HCT116 (cell line): Measurements from ENCODE around the gene ANKRD62. TPM values are rescaled to one million over a fixed set of nuclear protein-coding genes. Genes with fewer than 3 reads are reported as not detected.
A peak's percentile ranks its signal among the peaks of the same experiment; 100 is the strongest.

ENCODE experiments used
- ATAC-seq: fragments of 200-7000 bp; cut with Tn5 transposase; 2 replicates; pipeline ENCODE4 v1.9.1; 2020; ENCODE audit warnings: mild to moderate bottlenecking, moderate library complexity
- BruUV-seq: library from RNA; stranded (reverse); fragments of 400-500 nt; replicated peaks from 2 replicates; lab custom pipeline; 2021; lab: Mats Ljungman, UMichigan
- CTCF ChIA-PET: fragments of 300-600 bp; sonication (Branson Sonifier 250); formaldehyde crosslinking; loops from one replicate; lab custom pipeline; 2021; ENCODE audit warnings: antibody characterized with exemption; lab: Charles Lee
- POLR2A ChIA-PET: fragments of 300-600, 350-600 bp; sonication (Branson Sonifier 250); formaldehyde crosslinking; loops from one replicate; lab custom pipeline; 2021; ENCODE audit warnings: antibody characterized with exemption; lab: Charles Lee
- RAD21 ChIA-PET, 2 experiments: fragments of 300-600 bp; sonication (Branson Sonifier 250); formaldehyde crosslinking; loops; one replicate each; lab custom pipeline; 2023; ENCODE audit warnings: low total read pairs in 2 of 2; ENCODE audit not compliant: uncharacterized antibody in 2 of 2, unreplicated experiment in 2 of 2, low non-redundant PET in 1 of 2; lab: Charles Lee
- DNase-seq: peaks from one replicate; pipeline ENCODE4 v3.0.0-alpha.2; 2010; ENCODE audit warnings: low read depth, low spot score
- H2AFZ ChIP-seq: fragments of 200-600 bp; shearing (Covaris generic), sonication (generic); 2 replicates; pipeline ENCODE4 v1.6.1; 2017; ENCODE audit warnings: low read depth, mixed run types, mixed read lengths, antibody characterized with exemption, low read length; ENCODE audit not compliant: poor library complexity, severe bottlenecking
- H3K27ac ChIP-seq: 2 replicates; pipeline ENCODE4 v1.5.1; 2012; ENCODE audit warnings: low read depth, low read length
- H3K27me3 ChIP-seq: fragments of 200-600 bp; sonication (generic); 2 replicates; pipeline ENCODE4 v1.6.1; 2016; ENCODE audit warnings: mixed run types, low read length, mixed read lengths; ENCODE audit not compliant: insufficient read depth
- H3K36me3 ChIP-seq, 2 experiments: fragments of 200-500 bp in 1 of 2; fragments of 200-600 bp in 1 of 2; sonication (Bioruptor generic) in 1 of 2; sonication (generic) in 1 of 2; 2 replicates each; pipeline versions ENCODE4 v1.5.1 to v1.6.1; 2014 to 2016; ENCODE audit warnings: low read length in 2 of 2, inconsistent platforms in 1 of 2, mixed read lengths in 1 of 2, mixed run types in 1 of 2; ENCODE audit not compliant: insufficient read depth in 2 of 2, control insufficient read depth in 1 of 2
- H3K4me1 ChIP-seq, 2 experiments: fragments of 200-600 bp in 1 of 2; sonication (generic) in 1 of 2; 2 replicates each; pipeline versions ENCODE4 v1.5.1 to v1.6.1; 2012 to 2017; ENCODE audit warnings: low read length in 2 of 2, inconsistent platforms in 1 of 2, mild to moderate bottlenecking in 1 of 2, mixed read lengths in 1 of 2, mixed run types in 1 of 2, moderate library complexity in 1 of 2; ENCODE audit not compliant: insufficient read depth in 2 of 2, control insufficient read depth in 1 of 2
- H3K4me2 ChIP-seq: fragments of 200-600 bp; sonication (generic); 2 replicates; pipeline ENCODE4 v1.6.1; 2017; ENCODE audit warnings: mixed run types, low read length, mixed read lengths
- H3K4me3 ChIP-seq, 2 experiments: fragments of 200-600 bp in 1 of 2; sonication (generic) in 1 of 2; replicated peaks in 1 of 2; 2 replicates each; pipeline ENCODE4 v1.5.1; 2011 to 2016; ENCODE audit warnings: low read length in 2 of 2, control low read depth in 1 of 2, low read depth in 1 of 2, mild to moderate bottlenecking in 1 of 2, mixed read lengths in 1 of 2, mixed run types in 1 of 2
- H3K79me2 ChIP-seq: fragments of 200-600 bp; sonication (generic); 2 replicates; pipeline ENCODE4 v1.6.1; 2017; ENCODE audit warnings: mild to moderate bottlenecking, mixed run types, low read length, moderate library complexity, mixed read lengths; ENCODE audit not compliant: insufficient read depth
- H3K9ac ChIP-seq: fragments of 200-600 bp; sonication (generic); 2 replicates; pipeline ENCODE4 v1.6.1; 2016; ENCODE audit warnings: low read length, mixed read lengths
- H3K9me2 ChIP-seq: fragments of 200-600 bp; sonication (generic), shearing (Covaris generic); 2 replicates; pipeline ENCODE4 v1.6.1; 2017; ENCODE audit warnings: mixed run types, mild to moderate bottlenecking, moderate library complexity; ENCODE audit not compliant: insufficient read depth
- H3K9me3 ChIP-seq, 2 experiments: fragments of 200-500 bp in 1 of 2; fragments of 200-600 bp in 1 of 2; sonication (Bioruptor generic) in 1 of 2; sonication (generic) in 1 of 2; 2 replicates each; pipeline ENCODE4 v1.6.1; 2014 to 2017; ENCODE audit warnings: low read length in 2 of 2, mixed read lengths in 2 of 2, inconsistent platforms in 1 of 2, low read depth in 1 of 2, mild to moderate bottlenecking in 1 of 2, mixed run types in 1 of 2, moderate library complexity in 1 of 2; ENCODE audit not compliant: control insufficient read depth in 1 of 2, insufficient read depth in 1 of 2
- H4K20me1 ChIP-seq: fragments of 200-600 bp; sonication (generic), shearing (Covaris generic); 2 replicates; pipeline ENCODE4 v1.6.1; 2017; ENCODE audit warnings: mixed run types, mild to moderate bottlenecking, moderate library complexity; ENCODE audit not compliant: insufficient read depth
- CEBPB ChIP-seq: IDR thresholded peaks from 2 replicates; pipeline ENCODE4 v1.6.1; 2012; ENCODE audit warnings: low read depth
- EZH2phosphoT487 ChIP-seq: fragments of 200-600 bp; IDR thresholded peaks from 2 replicates; pipeline ENCODE4 v1.6.1; 2018; ENCODE audit warnings: antibody characterized with exemption, borderline replicate concordance
- TCF7L2 ChIP-seq: IDR thresholded peaks from 2 replicates; pipeline ENCODE4 v1.7.0; 2011; ENCODE audit warnings: borderline replicate concordance, inconsistent platforms; ENCODE audit not compliant: insufficient read depth, insufficient read length; ENCODE audit errors: extremely low read depth
- ZFX ChIP-seq: fragments of 450-650 bp; IDR thresholded peaks from 2 replicates; pipeline ENCODE4 v1.6.1; 2017
- ZNF274 ChIP-seq: fragments of 200-500 bp; sonication (Bioruptor generic); IDR thresholded peaks from 2 replicates; pipeline ENCODE4 v1.6.1; 2014; ENCODE audit warnings: mild to moderate bottlenecking, low read depth, low read length, inconsistent platforms
- intact Hi-C: fragments of 100-400 bp; cut with micrococcal nuclease; formaldehyde crosslinking; loops from 2 replicates; pipeline ENCODE4 v1.10.0; 2022
- total RNA-seq: library from RNA; stranded (reverse); gene quantifications from one replicate; pipeline ENCODE4 v1.2.1, GENCODE V29; 2021; ENCODE audit not compliant: unreplicated experiment
- TF ChIP-seq, protein P1 (sequence below): IDR thresholded peaks from 2 replicates; pipeline ENCODE4 v1.6.1; 2012
- TF ChIP-seq, protein P2 (sequence below), 3 experiments: fragments of 200-600 bp in 1 of 3; sonication (generic) in 1 of 3; IDR thresholded peaks in 2 of 3; conservative IDR thresholded peaks in 1 of 3; 2 replicates each; pipeline ENCODE4 v1.5.1; 2012 to 2017; ENCODE audit warnings: low read depth in 2 of 3, low read length in 2 of 3, antibody characterized with exemption in 1 of 3, borderline replicate concordance in 1 of 3, control low read depth in 1 of 3, mild to moderate bottlenecking in 1 of 3, mixed read lengths in 1 of 3, mixed run types in 1 of 3, moderate library complexity in 1 of 3; ENCODE audit not compliant: insufficient read depth in 1 of 3

Gene ANKRD62
- total RNA-seq, 1 experiment from 2014 or later: 0.34 TPM

DNA sequence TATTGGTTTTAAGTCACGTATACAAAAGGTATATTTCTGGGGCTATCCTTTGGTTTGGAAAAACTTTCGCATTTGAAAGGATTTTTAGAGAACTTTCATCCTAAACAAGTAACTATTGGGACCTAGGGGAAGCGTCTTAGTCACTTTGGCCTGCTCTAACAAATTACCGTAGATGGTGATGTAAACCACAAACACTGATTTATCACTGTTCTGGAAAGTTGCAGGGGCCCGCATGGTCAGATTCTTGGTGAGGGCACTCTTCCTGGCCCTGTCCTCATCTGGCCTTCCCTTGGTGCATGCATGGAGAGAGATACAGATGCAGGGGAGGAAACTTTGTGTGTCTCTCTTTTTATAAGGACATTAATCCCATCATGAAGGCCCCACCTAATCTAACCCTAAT is 49.1 kb upstream of the ANKRD62 start:
- Histone ChIP-seq H4K20me1 (no peaks in the 10 kb centered on the region), H2AFZ (no peak overlapping the region), H3K9me2 (no peaks in the 10 kb centered on the region), H3K4me1 (0 out of 4 replicates have a peak, but pooled peaks cover 0 to 2% of the 10 kb centered on the region in 2 experiments), H3K9ac (no peak overlapping the region), H3K27ac (no peak overlapping the region), H3K36me3 (no peaks in the 10 kb centered on the region), H3K4me2 (no peak overlapping the region), H3K79me2 (no peaks in the 10 kb centered on the region), H3K9me3 (no peaks in the 10 kb centered on the region), H3K4me3 (no peak overlapping the region), H3K27me3 (no peaks in the 10 kb centered on the region)
- ChIA-PET RAD21 (no interaction called here), POLR2A (no interaction called here), CTCF (no interaction called here)
- ATAC-seq: no peak
- DNase-seq: no peak
- intact Hi-C loops: no loop called here
- no TSS peak for BruUV-seq
- TF ChIP-seq ZNF274: no peak
- TF ChIP-seq CEBPB: no peak
- no peak for TF ChIP-seq ZFX
- TF ChIP-seq EZH2phosphoT487: no peak

DNA sequence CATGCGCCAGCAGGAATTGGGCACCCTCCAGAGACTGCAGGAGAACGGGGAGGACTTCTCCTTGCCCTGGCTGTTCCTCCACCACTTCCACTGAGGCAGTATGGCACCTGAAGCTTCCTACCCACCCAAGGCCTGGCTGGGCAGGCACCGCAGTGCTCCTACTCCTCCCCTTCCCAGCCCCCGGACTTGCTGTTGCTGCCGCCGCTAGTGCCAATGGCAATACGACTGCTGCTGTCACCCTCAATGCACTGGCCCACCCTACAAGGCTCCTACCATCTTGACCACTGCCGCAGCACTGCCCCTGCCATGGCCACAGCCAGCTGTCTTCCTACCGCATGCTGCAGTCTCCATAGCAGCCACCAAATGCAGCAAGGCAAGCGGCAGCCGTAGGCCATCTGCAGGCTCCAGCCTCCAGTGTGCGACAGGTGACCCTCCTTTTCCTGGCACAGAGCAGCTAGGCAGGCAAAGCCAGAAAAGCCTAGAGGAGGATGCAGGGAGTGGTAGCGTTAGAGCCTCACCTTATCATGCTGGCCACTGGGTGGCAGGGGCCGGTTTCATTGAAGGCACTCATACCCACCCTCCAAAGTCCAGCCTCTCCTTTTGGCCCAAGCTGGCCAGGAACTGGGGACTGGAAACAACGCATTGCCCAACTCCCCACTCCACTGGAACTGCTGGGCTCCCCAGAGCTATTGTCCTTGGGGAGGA is 47.4 kb upstream of the ANKRD62 start:
- intact Hi-C loops: no loop called here
- TF ChIP-seq CEBPB (no peak), TCF7L2 (no peak)
- TF ChIP-seq, protein P1, sequence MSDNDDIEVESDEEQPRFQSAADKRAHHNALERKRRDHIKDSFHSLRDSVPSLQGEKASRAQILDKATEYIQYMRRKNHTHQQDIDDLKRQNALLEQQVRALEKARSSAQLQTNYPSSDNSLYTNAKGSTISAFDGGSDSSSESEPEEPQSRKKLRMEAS: no peak
- TF ChIP-seq, protein P2, sequence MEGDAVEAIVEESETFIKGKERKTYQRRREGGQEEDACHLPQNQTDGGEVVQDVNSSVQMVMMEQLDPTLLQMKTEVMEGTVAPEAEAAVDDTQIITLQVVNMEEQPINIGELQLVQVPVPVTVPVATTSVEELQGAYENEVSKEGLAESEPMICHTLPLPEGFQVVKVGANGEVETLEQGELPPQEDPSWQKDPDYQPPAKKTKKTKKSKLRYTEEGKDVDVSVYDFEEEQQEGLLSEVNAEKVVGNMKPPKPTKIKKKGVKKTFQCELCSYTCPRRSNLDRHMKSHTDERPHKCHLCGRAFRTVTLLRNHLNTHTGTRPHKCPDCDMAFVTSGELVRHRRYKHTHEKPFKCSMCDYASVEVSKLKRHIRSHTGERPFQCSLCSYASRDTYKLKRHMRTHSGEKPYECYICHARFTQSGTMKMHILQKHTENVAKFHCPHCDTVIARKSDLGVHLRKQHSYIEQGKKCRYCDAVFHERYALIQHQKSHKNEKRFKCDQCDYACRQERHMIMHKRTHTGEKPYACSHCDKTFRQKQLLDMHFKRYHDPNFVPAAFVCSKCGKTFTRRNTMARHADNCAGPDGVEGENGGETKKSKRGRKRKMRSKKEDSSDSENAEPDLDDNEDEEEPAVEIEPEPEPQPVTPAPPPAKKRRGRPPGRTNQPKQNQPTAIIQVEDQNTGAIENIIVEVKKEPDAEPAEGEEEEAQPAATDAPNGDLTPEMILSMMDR (IDR thresholded peaks at IDR 0.05 in 2 of 3, conservative IDR thresholded peaks at IDR 0.05 in 1 of 3; ENCODE audit: borderline replicate concordance in 1 of 3, insufficient read depth in 1 of 3, low read depth in 2 of 3, low read length in 2 of 3): 0 out of 6 replicates have a peak, but pooled peaks of 1 of the 3 experiments have one; percentile 9
- ATAC-seq (peak; percentile 59), DNase-seq (no peak)
- Histone ChIP-seq H3K9me2 (no peaks in the 10 kb centered on the region), H2AFZ (no peak overlapping the region), H3K79me2 (no peaks in the 10 kb centered on the region), H3K27ac (no peak overlapping the region), H3K4me2 (no peak overlapping the region), H3K4me1 (0 out of 4 replicates have a peak, but pooled peaks cover 0 to 2% of the 10 kb centered on the region in 2 experiments), H3K27me3 (no peaks in the 10 kb centered on the region), H3K9ac (no peak overlapping the region), H3K4me3 (no peak overlapping the region), H3K9me3 (no peaks in the 10 kb centered on the region), H3K36me3 (no peaks in the 10 kb centered on the region), H4K20me1 (no peaks in the 10 kb centered on the region)
- ChIA-PET POLR2A (no interaction called here), RAD21 (interaction anchor here in 1 of 2 experiments (0.6 kb wide), 1 partner anchor 109 kb away, joined by 4 read pairs; no protein-coding TSS in a partner anchor), CTCF (no interaction called here)
- no TSS peak for BruUV-seq
